IPS DF 19.7 (cell line): ENCODE results near the gene TRIM48.
"Not testable (repeated sequence)": the region's sequence is repeated elsewhere in the genome, so short reads cannot be mapped to it uniquely, and the experiment has no call there.

Experiments used
- DNase-seq: peaks from one replicate; pipeline ENCODE4 v3.0.0-alpha.2; 2013; ENCODE audit warnings: low read depth, low spot score

Gene TRIM48

GRCh38 chr11:55261855-55262254 lies at the start of gene TRIM48:
Gene TRIM48, plus strand, starts transcription at chr11:55262155. Its CDS starts 113 bp downstream, at chr11:55262268.
- DNase-seq, result not testable (repeated sequence)

- DNase-seq, result not testable (repeated sequence)
These were observed 23.6 kb upstream of the TRIM48 start for GRCh38 chr11:55238316-55238715.

- no peak for DNase-seq
These were observed 1.1 kb downstream of the TRIM48 start for GRCh38 chr11:55263081-55263480.
